CD14-positive monocyte (primary cell): ENCODE measurements around the gene KLHL40. TPM values are rescaled to one million over a fixed set of nuclear protein-coding genes. Genes with fewer than 3 reads are reported as not detected.

ENCODE experiments used
- DNase-seq, 3 donors: peaks; one replicate each; pipeline ENCODE4 v3.0.0-alpha.2; 2011 to 2022
- H2AFZ ChIP-seq: 2 replicates; pipeline ENCODE4 v1.6.0; 2012; ENCODE audit warnings: mild to moderate bottlenecking, low read depth, low read length, inconsistent platforms; ENCODE audit not compliant: insufficient read depth, poor library complexity, severe bottlenecking
- H3K27ac ChIP-seq, 2 donors: 1 replicate in 1 of 2; 2 replicates in 1 of 2; pipeline ENCODE4 v1.5.1; 2012 to 2013; ENCODE audit warnings: low read length in 2 of 2, control low read depth in 1 of 2, inconsistent platforms in 1 of 2, low read depth in 1 of 2, mild to moderate bottlenecking in 1 of 2
- H3K27me3 ChIP-seq, 2 donors: one replicate each; pipeline versions ENCODE4 v1.6.0 to v1.6.1; 2011 to 2013; ENCODE audit warnings: low read length in 2 of 2; ENCODE audit not compliant: control insufficient read depth in 2 of 2, insufficient read depth in 2 of 2
- H3K36me3 ChIP-seq, 2 donors: replicated peaks in 1 of 2; 1 replicate in 1 of 2; 2 replicates in 1 of 2; pipeline versions ENCODE4 v1.5.1 to v1.6.1; 2012 to 2013; ENCODE audit warnings: low read length in 2 of 2, control low read depth in 1 of 2, inconsistent platforms in 1 of 2, mild to moderate bottlenecking in 1 of 2; ENCODE audit not compliant: insufficient read depth in 2 of 2, control insufficient read depth in 1 of 2
- H3K4me1 ChIP-seq, 2 donors: 1 replicate in 1 of 2; 2 replicates in 1 of 2; pipeline versions ENCODE4 v1.5.1 to v1.6.1; 2012 to 2013; ENCODE audit warnings: low read length in 2 of 2, control low read depth in 1 of 2, inconsistent platforms in 1 of 2, mild to moderate bottlenecking in 1 of 2, moderate library complexity in 1 of 2; ENCODE audit not compliant: insufficient read depth in 2 of 2, control insufficient read depth in 1 of 2
- H3K4me2 ChIP-seq: replicated peaks from 2 replicates; pipeline ENCODE3; 2012; ENCODE audit warnings: low read length, moderate library complexity, mild to moderate bottlenecking; ENCODE audit not compliant: poor library complexity, severe bottlenecking; ENCODE audit errors: extremely low read depth
- H3K4me3 ChIP-seq, 3 experiments: fragments of 200-600 bp in 1 of 3; sonication (generic) in 1 of 3; replicated peaks in 1 of 3; 1 replicate in 2 of 3; 2 replicates in 1 of 3; pipeline ENCODE4 v1.5.1; 2011 to 2013; ENCODE audit warnings: low read length in 3 of 3, mild to moderate bottlenecking in 3 of 3, control low read depth in 2 of 3, low read depth in 2 of 3, inconsistent platforms in 1 of 3, moderate library complexity in 1 of 3
- H3K79me2 ChIP-seq: 2 replicates; pipeline ENCODE4 v1.6.0; 2012; ENCODE audit warnings: mild to moderate bottlenecking, control low read depth, inconsistent platforms, low read length, moderate library complexity; ENCODE audit not compliant: insufficient read depth
- H3K9ac ChIP-seq: 2 replicates; pipeline ENCODE4 v1.6.0; 2017; ENCODE audit warnings: low read length, mild to moderate bottlenecking; ENCODE audit not compliant: insufficient read depth, poor library complexity, severe bottlenecking
- H3K9me3 ChIP-seq, 2 donors: replicated peaks in 1 of 2; 1 replicate in 1 of 2; 2 replicates in 1 of 2; pipeline versions ENCODE4 v1.5.1 to v1.6.1; 2012 to 2013; ENCODE audit warnings: low read length in 2 of 2, control low read depth in 1 of 2; ENCODE audit not compliant: control insufficient read depth in 1 of 2, insufficient read depth in 1 of 2
- H4K20me1 ChIP-seq: 2 replicates; pipeline ENCODE4 v1.6.0; 2012; ENCODE audit warnings: mild to moderate bottlenecking, low read length, control low read depth, moderate library complexity; ENCODE audit not compliant: insufficient read depth
- H3K27ac Mint-ChIP-seq, 7 donors: one replicate each; pipeline ENCODE4 v1.8.0; 2020; ENCODE audit warnings: mild to moderate bottlenecking in 7 of 7, mixed read lengths in 7 of 7, moderate library complexity in 6 of 7, inconsistent platforms in 2 of 7
- H3K27me3 Mint-ChIP-seq, 3 donors: one replicate each; pipeline ENCODE4 v1.8.0; 2021 to 2022; ENCODE audit warnings: low read depth in 3 of 3, mild to moderate bottlenecking in 3 of 3, mixed read lengths in 3 of 3, moderate library complexity in 3 of 3, inconsistent platforms in 1 of 3
- H3K36me3 Mint-ChIP-seq, 2 donors: one replicate each; pipeline ENCODE4 v1.8.0; 2020; ENCODE audit warnings: mixed read lengths in 2 of 2, inconsistent platforms in 1 of 2, mild to moderate bottlenecking in 1 of 2
- H3K4me1 Mint-ChIP-seq: one replicate; pipeline ENCODE4 v1.8.0; 2020; ENCODE audit warnings: mild to moderate bottlenecking, mixed read lengths
- H3K4me3 Mint-ChIP-seq, 2 donors: one replicate each; pipeline ENCODE4 v1.8.0; 2020; ENCODE audit warnings: mild to moderate bottlenecking in 2 of 2, mixed read lengths in 2 of 2, moderate library complexity in 1 of 2
- H3K9me3 Mint-ChIP-seq, 7 donors: one replicate each; pipeline ENCODE4 v1.8.0; 2020 to 2022; ENCODE audit warnings: mixed read lengths in 7 of 7, mild to moderate bottlenecking in 6 of 7, moderate library complexity in 6 of 7, inconsistent platforms in 2 of 7
- WGBS: methylation state at CpG from one replicate; pipeline ENCODE4 v1.1.5; 2013; ENCODE audit warnings: missing lambda C conversion rate; ENCODE audit not compliant: insufficient coverage; 5-methylcytosine and 5-hydroxymethylcytosine counted together
- intact Hi-C, 2 donors: fragments of 100-400 bp; cut with micrococcal nuclease; formaldehyde crosslinking; loops; one replicate each; pipeline versions ENCODE4 v1.15.0 to v1.15.1; 2023
- polyA plus RNA-seq, 3 donors: library from polyadenylated mRNA; depleted of rRNA in 1 of 3; unstranded in 2 of 3; stranded (reverse) in 1 of 3; fragments of 300-500 nt in 2 of 3; fragments of >200 nt in 1 of 3; fragmentation: Illumina TruSeq in 2 of 3; gene quantifications; 1 replicate in 2 of 3; 2 replicates in 1 of 3; pipeline ENCODE4 v1.2.3, GENCODE V29; 2012 to 2021
- TF ChIP-seq, protein P1 (sequence below): fragments of 200-600 bp; IDR thresholded peaks from one replicate; pipeline ENCODE4 v1.8.0; 2022; ENCODE audit warnings: antibody characterized with exemption, mild to moderate bottlenecking

Gene KLHL40
- polyA plus RNA-seq, 3 donors, result not detected

DNA sequence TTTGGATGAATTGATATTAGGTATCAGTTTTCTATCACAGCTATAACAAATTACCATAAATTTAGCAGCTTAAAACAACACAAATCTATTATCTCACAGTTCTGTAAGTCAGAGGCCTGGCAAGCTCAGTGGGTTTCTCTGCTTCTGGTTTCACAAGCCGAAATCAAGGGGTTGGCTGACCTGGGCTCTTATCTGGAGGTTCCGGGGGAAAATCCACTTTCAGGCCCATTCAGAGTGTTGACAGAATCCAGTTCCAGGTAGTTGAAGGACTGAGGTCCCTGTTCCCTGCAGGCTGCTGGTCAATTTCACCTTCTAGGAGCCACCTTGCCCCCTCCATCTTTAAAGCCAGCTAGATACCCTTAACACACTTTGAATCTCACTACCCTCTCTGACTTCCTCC, 28.4 kb downstream of the KLHL40 start:
- H3K4me3 Mint-ChIP-seq, result no peak overlapping the region
- H3K9me3 Mint-ChIP-seq, result no peaks in the 10 kb centered on the region
- 76% methylated on average over 2 of the region's 2 CpGs for WGBS
- Histone ChIP-seq H3K4me3 (no peak overlapping the region), H3K36me3 (no peaks in the 10 kb centered on the region), H3K9me3 (no peaks in the 10 kb centered on the region), H3K27me3 (no peaks in the 10 kb centered on the region), H3K4me2 (no peak overlapping the region), H2AFZ (no peak overlapping the region), H4K20me1 (no peaks in the 10 kb centered on the region), H3K27ac (no peak overlapping the region), H3K4me1 (peaks cover 25 to 31% of the 10 kb centered on the region in 2 donors), H3K79me2 (no peaks in the 10 kb centered on the region), H3K9ac (no peak overlapping the region)
- TF ChIP-seq, protein P1, sequence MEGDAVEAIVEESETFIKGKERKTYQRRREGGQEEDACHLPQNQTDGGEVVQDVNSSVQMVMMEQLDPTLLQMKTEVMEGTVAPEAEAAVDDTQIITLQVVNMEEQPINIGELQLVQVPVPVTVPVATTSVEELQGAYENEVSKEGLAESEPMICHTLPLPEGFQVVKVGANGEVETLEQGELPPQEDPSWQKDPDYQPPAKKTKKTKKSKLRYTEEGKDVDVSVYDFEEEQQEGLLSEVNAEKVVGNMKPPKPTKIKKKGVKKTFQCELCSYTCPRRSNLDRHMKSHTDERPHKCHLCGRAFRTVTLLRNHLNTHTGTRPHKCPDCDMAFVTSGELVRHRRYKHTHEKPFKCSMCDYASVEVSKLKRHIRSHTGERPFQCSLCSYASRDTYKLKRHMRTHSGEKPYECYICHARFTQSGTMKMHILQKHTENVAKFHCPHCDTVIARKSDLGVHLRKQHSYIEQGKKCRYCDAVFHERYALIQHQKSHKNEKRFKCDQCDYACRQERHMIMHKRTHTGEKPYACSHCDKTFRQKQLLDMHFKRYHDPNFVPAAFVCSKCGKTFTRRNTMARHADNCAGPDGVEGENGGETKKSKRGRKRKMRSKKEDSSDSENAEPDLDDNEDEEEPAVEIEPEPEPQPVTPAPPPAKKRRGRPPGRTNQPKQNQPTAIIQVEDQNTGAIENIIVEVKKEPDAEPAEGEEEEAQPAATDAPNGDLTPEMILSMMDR, result no peak
- peaks cover 0 to 2% (median 0%) of the 10 kb centered on the region in 3 donors for H3K27me3 Mint-ChIP-seq
- intact Hi-C loops, result no loop called here
- H3K27ac Mint-ChIP-seq, result no peak overlapping the region
- H3K4me1 Mint-ChIP-seq, result peaks cover 37% of the 10 kb centered on the region
- no peak for DNase-seq
- no peaks in the 10 kb centered on the region for H3K36me3 Mint-ChIP-seq

DNA sequence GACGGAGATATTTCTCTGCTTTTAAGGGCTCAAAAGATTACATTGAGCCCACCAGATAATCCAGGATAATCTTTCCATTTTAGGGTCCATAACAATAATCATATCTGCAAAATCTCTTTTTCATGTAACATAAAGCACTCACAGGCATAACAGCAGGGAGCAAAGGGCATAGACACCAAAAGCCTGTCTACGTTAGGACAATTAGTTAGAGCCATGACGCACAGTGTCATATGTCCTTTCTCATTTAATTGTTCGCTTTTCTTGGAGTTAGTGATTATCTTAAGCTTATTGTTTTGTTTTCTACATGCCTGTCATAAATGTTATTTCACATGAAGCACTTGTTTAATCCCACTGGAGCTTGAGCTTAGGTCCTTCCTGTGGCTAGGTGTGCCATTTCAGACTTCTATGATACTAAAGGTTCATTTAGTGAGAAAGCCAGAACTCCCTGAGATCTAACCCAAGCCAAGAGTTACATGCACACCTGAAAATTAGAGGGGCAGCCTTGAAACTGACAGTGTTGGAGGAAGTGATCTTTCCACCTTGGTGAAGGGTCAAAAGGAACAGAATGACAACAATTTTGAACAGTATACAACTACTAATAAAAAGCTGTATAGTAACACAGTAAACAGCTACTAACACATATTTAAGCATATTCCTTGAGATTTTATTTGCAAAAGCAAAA, 29.0 kb downstream of the KLHL40 start:
- no peak overlapping the region for H3K4me2 ChIP-seq
- H3K36me3 ChIP-seq, result no peaks in the 10 kb centered on the region
- Mint-ChIP-seq H3K4me3 (no peak overlapping the region), H3K27ac (no peak overlapping the region), H3K4me1 (peaks cover 42% of the 10 kb centered on the region), H3K27me3 (peaks cover 0 to 2% (median 1%) of the 10 kb centered on the region in 3 donors), H3K36me3 (no peaks in the 10 kb centered on the region), H3K9me3 (no peaks in the 10 kb centered on the region)
- H3K4me1 ChIP-seq, result peaks cover 30 to 36% of the 10 kb centered on the region in 2 donors
- H3K9me3 ChIP-seq, result no peaks in the 10 kb centered on the region
- H2AFZ ChIP-seq, result no peak overlapping the region
- intact Hi-C loops, result no loop called here
- WGBS, result 78% methylated on average over 1 of the region's 4 CpGs
- H3K27ac ChIP-seq, result no peak overlapping the region
- no peaks in the 10 kb centered on the region for H3K27me3 ChIP-seq
- DNase-seq, result no peak
- H4K20me1 ChIP-seq, result no peaks in the 10 kb centered on the region
- TF ChIP-seq, protein P1, result no peak
- H3K79me2 ChIP-seq, result no peaks in the 10 kb centered on the region
- H3K4me3 ChIP-seq, result no peak overlapping the region
- no peak overlapping the region for H3K9ac ChIP-seq
